Measurements from ENCODE around the gene TRPM6. TPM values are rescaled to one million over a fixed set of nuclear protein-coding genes. Genes with fewer than 3 reads are reported as not detected.

TRPM6 gene
- total and polyA plus RNA-seq, 4 experiments from 2014 or later = not detected

- Histone ChIP-seq H3K4me3 (ENCODE audit: low read length in 2 of 2) (no peak overlapping the region), H3K27ac (ENCODE audit: low read depth, low read length) (no peak overlapping the region), H3K27me3 (ENCODE audit: insufficient read depth, low read length) (peaks cover 2% of the 10 kb centered on the region), H3K9me3 (ENCODE audit: control insufficient read depth in 1 of 2, low read length in 2 of 2) (no peaks in the 10 kb centered on the region), H3K4me1 (ENCODE audit: insufficient read depth, low read length) (no peaks in the 10 kb centered on the region), H3K36me3 (ENCODE audit: insufficient read depth, low read length) (no peaks in the 10 kb centered on the region)
- Mint-ChIP-seq H3K9me3 (no peaks in the 10 kb centered on the region), H3K4me1 (no peaks in the 10 kb centered on the region), H3K4me3 (no peak overlapping the region), H3K36me3 (no peaks in the 10 kb centered on the region), H3K27ac (no peak overlapping the region), H3K27me3 (peaks cover 9 to 10% of the 10 kb centered on the region in 2 donors)
- intact Hi-C loops (cut with micrococcal nuclease) = no loop called here
- POLR2A ChIA-PET (ENCODE audit: partially characterized antibody) = no interaction called here
- no peak for DNase-seq
- CTCF ChIA-PET (ENCODE audit: partially characterized antibody) = no interaction called here
Measured at GRCh38 chr9:74838351-74838750, 49.4 kb downstream of the TRPM6 start.

DNA sequence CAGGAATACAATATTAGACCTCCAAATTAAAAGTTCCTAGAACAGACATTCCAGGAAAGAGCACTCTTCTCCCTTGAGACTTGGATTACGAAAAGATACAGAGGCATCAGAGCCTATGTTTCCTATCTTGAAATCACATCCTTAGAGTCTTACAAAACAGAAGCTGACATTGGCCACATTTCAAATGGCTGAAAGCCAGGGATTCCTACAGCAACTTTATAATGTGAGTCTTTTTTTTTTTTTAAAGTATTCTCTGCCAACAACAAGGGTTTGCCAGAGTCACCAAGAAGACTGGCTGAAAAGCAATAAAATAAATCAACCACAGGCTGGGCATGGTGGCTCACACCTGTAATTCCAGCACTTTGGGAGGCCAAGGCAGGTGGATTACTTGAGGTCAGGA lies 63.1 kb downstream of the TRPM6 start:
- intact Hi-C loops (cut with micrococcal nuclease) = no loop called here
- Histone ChIP-seq H3K27me3 (ENCODE audit: insufficient read depth, low read length) (no peaks in the 10 kb centered on the region), H3K27ac (ENCODE audit: low read depth, low read length) (no peak overlapping the region), H3K4me3 (ENCODE audit: low read length in 2 of 2) (no peak overlapping the region), H3K36me3 (ENCODE audit: insufficient read depth, low read length) (no peaks in the 10 kb centered on the region), H3K9me3 (ENCODE audit: control insufficient read depth in 1 of 2, low read length in 2 of 2) (no peaks in the 10 kb centered on the region), H3K4me1 (ENCODE audit: insufficient read depth, low read length) (no peaks in the 10 kb centered on the region)
- Mint-ChIP-seq H3K4me3 (no peak overlapping the region), H3K27ac (no peak overlapping the region), H3K36me3 (no peaks in the 10 kb centered on the region), H3K4me1 (peaks cover 0 to 1% (median 0%) of the 10 kb centered on the region in 4 donors), H3K9me3 (no peaks in the 10 kb centered on the region), H3K27me3 (peaks cover 5 to 12% of the 10 kb centered on the region in 2 donors)
- DNase-seq = no peak
- POLR2A ChIA-PET (ENCODE audit: partially characterized antibody) = no interaction called here
- CTCF ChIA-PET (ENCODE audit: partially characterized antibody) = interaction anchor here (0.7 to 1.0 kb wide), 2 partner anchors 34 to 57 kb away, joined by 3 read pairs; no protein-coding TSS in a partner anchor

DNA sequence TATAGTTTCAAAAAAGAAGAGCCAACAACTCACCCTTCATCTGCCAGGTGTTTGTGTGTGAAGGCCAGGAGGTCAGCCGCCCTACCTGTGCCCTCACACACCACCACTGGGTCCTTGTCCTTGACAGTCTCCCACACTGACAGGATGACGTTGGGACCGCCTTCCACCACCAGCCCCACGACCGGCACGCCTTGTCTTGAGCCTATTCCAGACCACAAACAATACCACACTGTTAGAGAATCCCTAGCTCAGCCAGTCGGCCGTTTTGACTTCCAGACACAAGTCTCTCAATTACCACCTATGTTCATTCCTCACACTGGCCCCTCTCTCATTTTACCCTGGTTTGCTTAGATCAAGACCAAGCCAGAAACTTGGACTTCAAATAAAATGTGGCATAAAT lies 66.1 kb downstream of the TRPM6 start:
- CTCF ChIA-PET (ENCODE audit: partially characterized antibody) = interaction anchor here (1.4 kb wide), 1 partner anchor 9 kb away, joined by 3 read pairs; no protein-coding TSS in a partner anchor
- Histone ChIP-seq H3K9me3 (ENCODE audit: control insufficient read depth in 1 of 2, low read length in 2 of 2) (no peaks in the 10 kb centered on the region), H3K27me3 (ENCODE audit: insufficient read depth, low read length) (no peaks in the 10 kb centered on the region), H3K36me3 (ENCODE audit: insufficient read depth, low read length) (no peaks in the 10 kb centered on the region), H3K4me3 (ENCODE audit: low read length in 2 of 2) (no peak overlapping the region), H3K27ac (ENCODE audit: low read depth, low read length) (no peak overlapping the region), H3K4me1 (ENCODE audit: insufficient read depth, low read length) (no peaks in the 10 kb centered on the region)
- Mint-ChIP-seq H3K27ac (no peak overlapping the region), H3K9me3 (no peaks in the 10 kb centered on the region), H3K36me3 (no peaks in the 10 kb centered on the region), H3K4me3 (no peak overlapping the region), H3K27me3 (peaks cover 0 to 8% of the 10 kb centered on the region in 2 donors), H3K4me1 (peaks cover 0 to 1% (median 0%) of the 10 kb centered on the region in 4 donors)
- POLR2A ChIA-PET (ENCODE audit: partially characterized antibody) = no interaction called here
- intact Hi-C loops (cut with micrococcal nuclease) = no loop called here
- DNase-seq = no peak

GRCh38 chr9:74817816-74818215 lies 69.9 kb downstream of the TRPM6 start:
- Mint-ChIP-seq H3K4me3 (no peak overlapping the region), H3K4me1 (no peaks in the 10 kb centered on the region)

GRCh38 chr9:74817281-74817810 lies 70.4 kb downstream of the TRPM6 start:
- Histone ChIP-seq H3K4me3 (ENCODE audit: low read length in 2 of 2) (no peak overlapping the region), H3K27ac (ENCODE audit: low read depth, low read length) (no peak overlapping the region), H3K36me3 (ENCODE audit: insufficient read depth, low read length) (no peaks in the 10 kb centered on the region), H3K9me3 (ENCODE audit: control insufficient read depth in 1 of 2, low read length in 2 of 2) (no peaks in the 10 kb centered on the region), H3K27me3 (ENCODE audit: insufficient read depth, low read length) (no peaks in the 10 kb centered on the region), H3K4me1 (ENCODE audit: insufficient read depth, low read length) (no peaks in the 10 kb centered on the region)
- CTCF ChIA-PET (ENCODE audit: partially characterized antibody) = interaction anchor here (0.6 kb wide), 1 partner anchor 190 kb away, joined by 4 read pairs; no protein-coding TSS in a partner anchor
- Mint-ChIP-seq H3K27ac (no peak overlapping the region), H3K27me3 (peaks cover 3 to 5% of the 10 kb centered on the region in 2 donors), H3K36me3 (no peaks in the 10 kb centered on the region), H3K9me3 (no peaks in the 10 kb centered on the region), H3K4me3 (no peak overlapping the region), H3K4me1 (no peaks in the 10 kb centered on the region)
- intact Hi-C loops (cut with micrococcal nuclease) = no loop called here
- DNase-seq = no peak
- POLR2A ChIA-PET (ENCODE audit: partially characterized antibody) = no interaction called here

More at GRCh38 chr9:74817816-74818215, 69.9 kb downstream of the TRPM6 start:
- Histone ChIP-seq H3K27ac (ENCODE audit: low read depth, low read length) (no peak overlapping the region), H3K27me3 (ENCODE audit: insufficient read depth, low read length) (no peaks in the 10 kb centered on the region), H3K36me3 (ENCODE audit: insufficient read depth, low read length) (no peaks in the 10 kb centered on the region), H3K4me1 (ENCODE audit: insufficient read depth, low read length) (no peaks in the 10 kb centered on the region), H3K9me3 (ENCODE audit: control insufficient read depth in 1 of 2, low read length in 2 of 2) (no peaks in the 10 kb centered on the region), H3K4me3 (ENCODE audit: low read length in 2 of 2) (no peak overlapping the region)
- Mint-ChIP-seq H3K36me3 (no peaks in the 10 kb centered on the region), H3K9me3 (no peaks in the 10 kb centered on the region), H3K27me3 (peaks cover 3 to 5% of the 10 kb centered on the region in 2 donors), H3K27ac (no peak overlapping the region)
- CTCF ChIA-PET (ENCODE audit: partially characterized antibody) = interaction anchor here (0.6 kb wide), 1 partner anchor 190 kb away, joined by 4 read pairs; no protein-coding TSS in a partner anchor
- POLR2A ChIA-PET (ENCODE audit: partially characterized antibody) = no interaction called here
- no peak for DNase-seq
- intact Hi-C loops (cut with micrococcal nuclease) = no loop called here

DNA sequence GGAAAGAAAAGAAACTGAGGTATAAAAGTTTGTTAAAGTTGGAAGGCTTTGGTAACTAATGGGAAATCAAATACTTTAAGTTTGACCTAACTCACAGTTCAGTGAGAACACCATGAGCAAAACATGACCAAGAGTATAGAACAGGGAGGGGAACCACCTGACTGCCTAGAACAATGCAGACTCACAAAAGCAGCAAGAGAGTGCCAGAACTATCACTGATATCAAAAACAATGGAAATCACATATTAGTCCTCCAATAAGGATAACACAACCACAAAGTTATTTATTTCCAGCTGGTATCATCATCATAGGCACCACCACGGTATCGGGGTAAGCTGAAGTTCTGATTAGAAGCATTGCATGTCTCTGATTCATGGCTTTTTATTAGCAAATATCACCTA lies 77.5 kb downstream of the TRPM6 start:
- Histone ChIP-seq H3K4me1 (ENCODE audit: insufficient read depth, low read length) (no peaks in the 10 kb centered on the region), H3K9me3 (ENCODE audit: control insufficient read depth in 1 of 2, low read length in 2 of 2) (no peaks in the 10 kb centered on the region), H3K27ac (ENCODE audit: low read depth, low read length) (no peak overlapping the region), H3K36me3 (ENCODE audit: insufficient read depth, low read length) (no peaks in the 10 kb centered on the region), H3K27me3 (ENCODE audit: insufficient read depth, low read length) (no peaks in the 10 kb centered on the region), H3K4me3 (ENCODE audit: low read length in 2 of 2) (no peak overlapping the region)
- Mint-ChIP-seq H3K27me3 (peaks cover 1 to 9% of the 10 kb centered on the region in 2 donors), H3K36me3 (no peaks in the 10 kb centered on the region), H3K4me1 (no peaks in the 10 kb centered on the region), H3K4me3 (no peak overlapping the region), H3K9me3 (peaks cover 0 to 2% (median 0%) of the 10 kb centered on the region in 8 donors), H3K27ac (no peak overlapping the region)
- POLR2A ChIA-PET (ENCODE audit: partially characterized antibody) = no interaction called here
- CTCF ChIA-PET (ENCODE audit: partially characterized antibody) = no interaction called here
- intact Hi-C loops (cut with micrococcal nuclease) = no loop called here
- DNase-seq = no peak

DNA sequence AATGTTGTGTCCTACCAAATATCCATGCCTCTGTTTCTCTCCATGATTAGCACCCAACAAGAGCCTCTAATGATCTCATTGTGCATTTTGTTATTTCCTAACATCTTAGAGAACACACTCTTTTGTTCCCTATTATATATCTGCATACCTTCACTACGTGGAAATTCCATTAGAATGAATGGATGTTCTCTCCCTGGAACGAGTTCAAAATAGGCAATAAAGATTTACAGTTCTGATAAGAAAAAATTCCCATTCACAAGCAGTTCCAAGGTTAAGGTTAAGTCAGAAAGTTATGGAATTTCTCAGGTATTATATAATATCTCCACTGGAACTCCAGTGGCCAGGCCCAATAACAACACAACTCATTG lies 83.7 kb downstream of the TRPM6 start:
- Mint-ChIP-seq H3K27ac (no peak overlapping the region), H3K4me1 (no peaks in the 10 kb centered on the region), H3K36me3 (no peaks in the 10 kb centered on the region), H3K27me3 (peaks cover 6 to 24% of the 10 kb centered on the region in 2 donors), H3K9me3 (no peaks in the 10 kb centered on the region), H3K4me3 (no peak overlapping the region)
- no peak overlapping the region for H3K27ac ChIP-seq (ENCODE audit: low read depth, low read length)
- H3K36me3 ChIP-seq (ENCODE audit: insufficient read depth, low read length) = no peaks in the 10 kb centered on the region
- DNase-seq = no peak
- H3K4me3 ChIP-seq (ENCODE audit: low read length in 2 of 2) = no peak overlapping the region
- no peaks in the 10 kb centered on the region for H3K4me1 ChIP-seq (ENCODE audit: insufficient read depth, low read length)
- ChIA-PET CTCF (ENCODE audit: partially characterized antibody) (no interaction called here), POLR2A (ENCODE audit: partially characterized antibody) (no interaction called here)
- H3K9me3 ChIP-seq (ENCODE audit: control insufficient read depth in 1 of 2, low read length in 2 of 2) = no peaks in the 10 kb centered on the region
- H3K27me3 ChIP-seq (ENCODE audit: insufficient read depth, low read length) = no peaks in the 10 kb centered on the region
- intact Hi-C loops (cut with micrococcal nuclease) = no loop called here

Measured in CD4-positive, alpha-beta memory T cell (primary cell).